Panc1 (cell line): ENCODE measurements around the gene STAB2. TPM values are rescaled to one million over a fixed set of nuclear protein-coding genes. Genes with fewer than 3 reads are reported as not detected.

Source experiments
- ATAC-seq: fragments of 200-7000 bp; cut with Tn5 transposase; 2 replicates; pipeline ENCODE4 v1.9.1; 2020; ENCODE audit warnings: mild to moderate bottlenecking, moderate library complexity
- BruUV-seq: library from RNA; stranded (reverse); fragments of 400-500 nt; replicated peaks from 2 replicates; lab custom pipeline; 2021; lab: Mats Ljungman, UMichigan
- CTCF ChIA-PET: fragments of 300-600 bp; sonication (Branson Sonifier 250); formaldehyde crosslinking; loops from one replicate; lab custom pipeline; 2022; ENCODE audit warnings: antibody characterized with exemption; lab: Charles Lee
- POLR2A ChIA-PET: fragments of 300-600 bp; sonication (Branson Sonifier 250); formaldehyde crosslinking; loops from one replicate; lab custom pipeline; 2022; ENCODE audit warnings: antibody characterized with exemption; lab: Charles Lee
- DNase-seq: peaks from one replicate; pipeline ENCODE4 v3.0.0-alpha.2; 2010; ENCODE audit warnings: low read depth, low spot score
- H3K27ac ChIP-seq: 2 replicates; pipeline ENCODE4 v1.5.1; 2011; ENCODE audit warnings: mild to moderate bottlenecking, low read length, inconsistent platforms
- H3K27me3 ChIP-seq: fragments of 200-500 bp; sonication (Bioruptor generic); 2 replicates; pipeline ENCODE4 v1.6.0; 2014; ENCODE audit warnings: low read length, inconsistent platforms; ENCODE audit not compliant: control insufficient read depth, insufficient read depth
- H3K36me3 ChIP-seq: fragments of 200-500 bp; sonication (Bioruptor generic); 2 replicates; pipeline ENCODE4 v1.5.1; 2014; ENCODE audit warnings: inconsistent platforms, mild to moderate bottlenecking, low read length, moderate library complexity; ENCODE audit not compliant: control insufficient read depth, insufficient read depth
- H3K4me1 ChIP-seq: 2 replicates; pipeline ENCODE4 v1.5.1; 2011; ENCODE audit warnings: inconsistent platforms, mild to moderate bottlenecking, low read length, moderate library complexity; ENCODE audit not compliant: control insufficient read depth, insufficient read depth
- H3K4me3 ChIP-seq, 2 experiments: 2 replicates each; pipeline ENCODE4 v1.5.1; 2011 to 2012; ENCODE audit warnings: low read depth in 2 of 2, low read length in 2 of 2, mild to moderate bottlenecking in 2 of 2, inconsistent platforms in 1 of 2, moderate library complexity in 1 of 2
- H3K9me3 ChIP-seq: fragments of 200-500 bp; sonication (Bioruptor generic); 2 replicates; pipeline ENCODE4 v1.5.1; 2014; ENCODE audit warnings: low read depth, mild to moderate bottlenecking, inconsistent platforms, low read length, moderate library complexity; ENCODE audit not compliant: control insufficient read depth, insufficient read depth
- POLR2AphosphoS5 ChIP-seq: IDR thresholded peaks from 2 replicates; pipeline ENCODE4 v1.6.1; 2012; ENCODE audit warnings: mild to moderate bottlenecking, low read depth, low read length, moderate library complexity
- SIN3A ChIP-seq: IDR thresholded peaks from 2 replicates; pipeline ENCODE4 v1.6.1; 2012; ENCODE audit warnings: low read depth, mild to moderate bottlenecking, low read length, moderate library complexity, borderline replicate concordance; ENCODE audit not compliant: insufficient read depth
- TCF7L2 ChIP-seq: IDR thresholded peaks from 2 replicates; pipeline ENCODE4 v1.6.1; 2011; ENCODE audit warnings: mild to moderate bottlenecking, low read depth, low read length, inconsistent platforms
- in situ Hi-C: cut with HindIII; loops from 2 replicates; pipeline ENCODE4 v1.10.0; 2016; ENCODE audit warnings: low sequenced_read_pairs, low pct_unique_long_range_greater_than_20kb
- intact Hi-C: fragments of 100-400 bp; cut with micrococcal nuclease; formaldehyde crosslinking; loops from one replicate; pipeline ENCODE4 v1.10.0; 2022; ENCODE audit not compliant: unreplicated experiment
- total RNA-seq: library from RNA; stranded (reverse); gene quantifications from one replicate; pipeline ENCODE4 v1.2.1, GENCODE V29; 2021; ENCODE audit not compliant: unreplicated experiment
- TF ChIP-seq, protein P1 (sequence below): fragments of 450-650 bp; IDR thresholded peaks from 2 replicates; pipeline ENCODE4 v1.5.1; 2017; ENCODE audit warnings: mild to moderate bottlenecking
- TF ChIP-seq, protein P2 (sequence below), 2 experiments: IDR thresholded peaks; 2 replicates each; pipeline ENCODE4 v1.6.1; 2011 to 2012; ENCODE audit warnings: low read depth in 2 of 2, control low read depth in 1 of 2, low read length in 1 of 2, mild to moderate bottlenecking in 1 of 2, moderate library complexity in 1 of 2; ENCODE audit not compliant: insufficient read depth in 1 of 2

The STAB2 gene
- total RNA-seq, 1 experiment from 2014 or later: not detected

DNA sequence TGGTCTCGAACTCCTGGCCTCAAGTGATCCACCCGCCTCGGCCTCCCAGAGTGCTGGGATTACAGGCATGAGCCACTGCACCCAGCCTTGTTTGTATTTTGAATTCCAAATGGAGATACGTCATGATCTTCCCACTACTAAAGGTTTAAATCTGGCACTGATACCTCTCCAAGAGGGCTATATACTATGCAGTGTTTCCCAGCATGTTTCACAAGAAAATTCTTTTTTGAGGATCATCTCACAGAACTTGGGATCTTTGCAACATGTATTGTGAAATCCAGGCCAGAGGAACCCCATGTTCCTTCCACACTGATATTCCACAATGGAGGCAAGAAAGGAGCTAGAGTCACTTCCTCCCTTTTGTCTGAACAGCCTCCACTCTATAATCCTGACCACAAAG, 141.2 kb downstream of the STAB2 start:
- no peak overlapping the region for H3K4me3 ChIP-seq
- no peaks in the 10 kb centered on the region for H3K9me3 ChIP-seq
- no peak for DNase-seq
- peaks cover 2% of the 10 kb centered on the region; the same call in 1 of the 2 replicates for H3K27me3 ChIP-seq
- H3K27ac ChIP-seq: no peak overlapping the region
- no peaks in the 10 kb centered on the region for H3K4me1 ChIP-seq
- intact Hi-C loops: no loop called here
- ChIA-PET CTCF (no interaction called here), POLR2A (no interaction called here)
- no peak for ATAC-seq
- no peaks in the 10 kb centered on the region for H3K36me3 ChIP-seq
- in situ Hi-C loops: no loop called here
- no peak for TF ChIP-seq TCF7L2
- TF ChIP-seq, protein P1, sequence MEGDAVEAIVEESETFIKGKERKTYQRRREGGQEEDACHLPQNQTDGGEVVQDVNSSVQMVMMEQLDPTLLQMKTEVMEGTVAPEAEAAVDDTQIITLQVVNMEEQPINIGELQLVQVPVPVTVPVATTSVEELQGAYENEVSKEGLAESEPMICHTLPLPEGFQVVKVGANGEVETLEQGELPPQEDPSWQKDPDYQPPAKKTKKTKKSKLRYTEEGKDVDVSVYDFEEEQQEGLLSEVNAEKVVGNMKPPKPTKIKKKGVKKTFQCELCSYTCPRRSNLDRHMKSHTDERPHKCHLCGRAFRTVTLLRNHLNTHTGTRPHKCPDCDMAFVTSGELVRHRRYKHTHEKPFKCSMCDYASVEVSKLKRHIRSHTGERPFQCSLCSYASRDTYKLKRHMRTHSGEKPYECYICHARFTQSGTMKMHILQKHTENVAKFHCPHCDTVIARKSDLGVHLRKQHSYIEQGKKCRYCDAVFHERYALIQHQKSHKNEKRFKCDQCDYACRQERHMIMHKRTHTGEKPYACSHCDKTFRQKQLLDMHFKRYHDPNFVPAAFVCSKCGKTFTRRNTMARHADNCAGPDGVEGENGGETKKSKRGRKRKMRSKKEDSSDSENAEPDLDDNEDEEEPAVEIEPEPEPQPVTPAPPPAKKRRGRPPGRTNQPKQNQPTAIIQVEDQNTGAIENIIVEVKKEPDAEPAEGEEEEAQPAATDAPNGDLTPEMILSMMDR: no peak
- TF ChIP-seq SIN3A: no peak
- TF ChIP-seq, protein P2, sequence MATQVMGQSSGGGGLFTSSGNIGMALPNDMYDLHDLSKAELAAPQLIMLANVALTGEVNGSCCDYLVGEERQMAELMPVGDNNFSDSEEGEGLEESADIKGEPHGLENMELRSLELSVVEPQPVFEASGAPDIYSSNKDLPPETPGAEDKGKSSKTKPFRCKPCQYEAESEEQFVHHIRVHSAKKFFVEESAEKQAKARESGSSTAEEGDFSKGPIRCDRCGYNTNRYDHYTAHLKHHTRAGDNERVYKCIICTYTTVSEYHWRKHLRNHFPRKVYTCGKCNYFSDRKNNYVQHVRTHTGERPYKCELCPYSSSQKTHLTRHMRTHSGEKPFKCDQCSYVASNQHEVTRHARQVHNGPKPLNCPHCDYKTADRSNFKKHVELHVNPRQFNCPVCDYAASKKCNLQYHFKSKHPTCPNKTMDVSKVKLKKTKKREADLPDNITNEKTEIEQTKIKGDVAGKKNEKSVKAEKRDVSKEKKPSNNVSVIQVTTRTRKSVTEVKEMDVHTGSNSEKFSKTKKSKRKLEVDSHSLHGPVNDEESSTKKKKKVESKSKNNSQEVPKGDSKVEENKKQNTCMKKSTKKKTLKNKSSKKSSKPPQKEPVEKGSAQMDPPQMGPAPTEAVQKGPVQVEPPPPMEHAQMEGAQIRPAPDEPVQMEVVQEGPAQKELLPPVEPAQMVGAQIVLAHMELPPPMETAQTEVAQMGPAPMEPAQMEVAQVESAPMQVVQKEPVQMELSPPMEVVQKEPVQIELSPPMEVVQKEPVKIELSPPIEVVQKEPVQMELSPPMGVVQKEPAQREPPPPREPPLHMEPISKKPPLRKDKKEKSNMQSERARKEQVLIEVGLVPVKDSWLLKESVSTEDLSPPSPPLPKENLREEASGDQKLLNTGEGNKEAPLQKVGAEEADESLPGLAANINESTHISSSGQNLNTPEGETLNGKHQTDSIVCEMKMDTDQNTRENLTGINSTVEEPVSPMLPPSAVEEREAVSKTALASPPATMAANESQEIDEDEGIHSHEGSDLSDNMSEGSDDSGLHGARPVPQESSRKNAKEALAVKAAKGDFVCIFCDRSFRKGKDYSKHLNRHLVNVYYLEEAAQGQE (IDR thresholded peaks at IDR 0.05; ENCODE audit: insufficient read depth in 1 of 2, low read depth in 2 of 2, low read length in 1 of 2): no peak
- TF ChIP-seq POLR2AphosphoS5: no peak
- no TSS peak for BruUV-seq

DNA sequence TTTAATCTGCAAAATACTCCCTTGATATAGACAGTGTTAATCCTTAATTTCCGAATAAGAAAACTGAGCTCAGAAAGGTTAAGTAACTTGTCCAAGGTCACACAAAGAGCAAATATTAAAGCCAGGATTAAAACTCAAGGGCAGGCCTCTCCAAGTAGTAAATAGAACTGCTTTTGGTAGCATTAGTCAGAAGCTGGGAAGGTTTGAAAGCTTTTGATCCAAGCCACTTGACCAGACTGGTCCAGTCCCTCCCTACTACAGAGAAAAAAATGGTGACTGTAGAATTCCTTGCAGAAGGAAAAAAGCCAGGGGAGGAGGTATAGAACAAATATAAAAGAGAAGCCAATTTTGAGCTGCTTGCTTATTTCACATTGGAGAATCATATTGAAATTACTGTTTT, 142.4 kb downstream of the STAB2 start:
- in situ Hi-C loops: no loop called here
- intact Hi-C loops: no loop called here
- TF ChIP-seq POLR2AphosphoS5: no peak
- TF ChIP-seq, protein P2 (IDR thresholded peaks at IDR 0.05; ENCODE audit: insufficient read depth in 1 of 2, low read depth in 2 of 2, low read length in 1 of 2): no peak
- TF ChIP-seq, protein P1: no peak
- no peak for TF ChIP-seq TCF7L2
- no peak for TF ChIP-seq SIN3A
- Histone ChIP-seq H3K27me3 (peaks cover 2% of the 10 kb centered on the region; the same call in 1 of the 2 replicates), H3K4me3 (no peak overlapping the region), H3K27ac (no peak overlapping the region), H3K4me1 (no peaks in the 10 kb centered on the region), H3K9me3 (no peaks in the 10 kb centered on the region), H3K36me3 (no peaks in the 10 kb centered on the region)
- ChIA-PET CTCF (no interaction called here), POLR2A (no interaction called here)
- no TSS peak for BruUV-seq
- DNase-seq: no peak
- no peak for ATAC-seq
